ENCODE results near the gene ITGB4. TPM values are rescaled to one million over a fixed set of nuclear protein-coding genes. Genes with fewer than 3 reads are reported as not detected.
"Not testable (repeated sequence)": the region's sequence is repeated elsewhere in the genome, so short reads cannot be mapped to it uniquely, and the experiment has no call there.

ITGB4 gene
- total RNA-seq, 1 experiment from 2014 or later: 5.3 TPM

GRCh38 chr17:75759457-75759856, 38.2 kb downstream of the ITGB4 start:
- Histone ChIP-seq H2BK20ac (ENCODE audit: low read depth, low read length, poor library complexity, severe bottlenecking) (no peak overlapping the region), H3K23ac (ENCODE audit: insufficient read length, low read depth, low read length) (no peak overlapping the region), H3K4me1 (ENCODE audit: insufficient read depth, low read length) (no peaks in the 10 kb centered on the region; the same call in 1 of the 2 replicates), H2BK12ac (ENCODE audit: insufficient read length, low read depth, low read length) (no peak overlapping the region), H3K4ac (ENCODE audit: low read depth, low read length) (no peak overlapping the region), H3K79me2 (ENCODE audit: insufficient read depth, low read length) (no peaks in the 10 kb centered on the region), H3K9me3 (ENCODE audit: control insufficient read depth, low read depth, low read length) (no peaks in the 10 kb centered on the region), H3K4me2 (ENCODE audit: insufficient read depth, insufficient read length, low read length) (no peak overlapping the region), H4K8ac (replicated peaks; ENCODE audit: insufficient read length, low read depth, low read length) (no peak overlapping the region), H3T11ph (ENCODE audit: low read length) (no peak overlapping the region), H3K56ac (ENCODE audit: insufficient read length, low read depth, low read length) (no peak overlapping the region), H4K5ac (ENCODE audit: insufficient read length, low read depth, low read length) (no peak overlapping the region), H3K18ac (ENCODE audit: insufficient read length, low read depth, low read length) (no peak overlapping the region), H2AK5ac (ENCODE audit: insufficient read length, low read length) (no peak overlapping the region), H3K9ac (ENCODE audit: extremely low read depth, insufficient read length, low read length) (no peak overlapping the region), H3K27me3 (ENCODE audit: insufficient read depth, low read length) (no peaks in the 10 kb centered on the region), H3K23me2 (ENCODE audit: insufficient read length, low read depth, low read length, poor library complexity, severe bottlenecking) (peaks cover 5% of the 10 kb centered on the region), H3K27ac (ENCODE audit: insufficient read length, low read depth, low read length) (no peak overlapping the region), H2BK15ac (ENCODE audit: low read depth, low read length) (no peak overlapping the region), H4K20me1 (ENCODE audit: control insufficient read depth, insufficient read depth, insufficient read length) (no peaks in the 10 kb centered on the region), H3K14ac (ENCODE audit: insufficient read depth, low read length) (no peak overlapping the region), H3K79me1 (ENCODE audit: insufficient read depth, low read depth, low read length, poor library complexity, severe bottlenecking) (no peaks in the 10 kb centered on the region), H2BK120ac (ENCODE audit: low read depth, low read length, poor library complexity, severe bottlenecking) (no peak overlapping the region), H2AFZ (ENCODE audit: low read length) (no peak overlapping the region), H2BK5ac (ENCODE audit: insufficient read length, low read length) (no peak overlapping the region), H4K91ac (ENCODE audit: insufficient read length, low read depth, low read length) (no peak overlapping the region)
- H3K9me3 Mint-ChIP-seq: no peaks in the 10 kb centered on the region
- no CpG with 5 or more reads among the region's 3 CpGs for WGBS (ENCODE audit: extremely low coverage, insufficient read length, low lambda C conversion rate)
- TF ChIP-seq CTCF (conservative IDR thresholded peaks at IDR 0.05): no peak
- peak overlapping the region in 1 of 2 experiments; percentile 52; a peak in 2 of 5 replicates for H3K4me3 Mint-ChIP-seq
- peaks cover 6% of the 10 kb centered on the region for H3K27me3 Mint-ChIP-seq (ENCODE audit: low read depth)
- H3K36me3 Mint-ChIP-seq (ENCODE audit: insufficient read depth in 1 of 3, low read depth in 3 of 3): peaks cover 0 to 6% (median 2%) of the 10 kb centered on the region in 3 experiments; a peak in 4 of 7 replicates
- DNase-seq: no peak
- H3K27ac Mint-ChIP-seq: no peak overlapping the region; a peak in 1 of 7 replicates
- H3K4me1 Mint-ChIP-seq: peaks cover 13 to 20% of the 10 kb centered on the region in 2 experiments

GRCh38 chr17:75759978-75760640, 38.9 kb downstream of the ITGB4 start:
- not testable (repeated sequence) for H3K27me3 Mint-ChIP-seq (ENCODE audit: low read depth); H2BK120ac ChIP-seq (ENCODE audit: low read depth, low read length, poor library complexity, severe bottlenecking); H3K27ac ChIP-seq (ENCODE audit: insufficient read length, low read depth, low read length); H3K18ac ChIP-seq (ENCODE audit: insufficient read length, low read depth, low read length); H2AK5ac ChIP-seq (ENCODE audit: insufficient read length, low read length); H4K8ac ChIP-seq (replicated peaks; ENCODE audit: insufficient read length, low read depth, low read length); H2BK15ac ChIP-seq (ENCODE audit: low read depth, low read length); H3K23ac ChIP-seq (ENCODE audit: insufficient read length, low read depth, low read length); H3K9me3 Mint-ChIP-seq; H3K79me2 ChIP-seq (ENCODE audit: insufficient read depth, low read length); H3K4me3 Mint-ChIP-seq; DNase-seq; H4K5ac ChIP-seq (ENCODE audit: insufficient read length, low read depth, low read length); H2BK20ac ChIP-seq (ENCODE audit: low read depth, low read length, poor library complexity, severe bottlenecking); H4K91ac ChIP-seq (ENCODE audit: insufficient read length, low read depth, low read length); H4K20me1 ChIP-seq (ENCODE audit: control insufficient read depth, insufficient read depth, insufficient read length); H3K79me1 ChIP-seq (ENCODE audit: insufficient read depth, low read depth, low read length, poor library complexity, severe bottlenecking); H3K4me2 ChIP-seq (ENCODE audit: insufficient read depth, insufficient read length, low read length); H3K9me3 ChIP-seq (ENCODE audit: control insufficient read depth, low read depth, low read length); H2BK5ac ChIP-seq (ENCODE audit: insufficient read length, low read length); H3K27ac Mint-ChIP-seq; H3K36me3 Mint-ChIP-seq (ENCODE audit: insufficient read depth in 1 of 3, low read depth in 3 of 3); H3K4me1 ChIP-seq (ENCODE audit: insufficient read depth, low read length); H3T11ph ChIP-seq (ENCODE audit: low read length); H3K56ac ChIP-seq (ENCODE audit: insufficient read length, low read depth, low read length); H3K14ac ChIP-seq (ENCODE audit: insufficient read depth, low read length); H2AFZ ChIP-seq (ENCODE audit: low read length); H3K4ac ChIP-seq (ENCODE audit: low read depth, low read length); H2BK12ac ChIP-seq (ENCODE audit: insufficient read length, low read depth, low read length); H3K9ac ChIP-seq (ENCODE audit: extremely low read depth, insufficient read length, low read length); H3K27me3 ChIP-seq (ENCODE audit: insufficient read depth, low read length)
- H3K4me1 Mint-ChIP-seq: peaks cover 9 to 15% of the 10 kb centered on the region in 2 experiments
- no CpG with 5 or more reads among the region's 6 CpGs for WGBS (ENCODE audit: extremely low coverage, insufficient read length, low lambda C conversion rate)
- peaks cover 11% of the 10 kb centered on the region for H3K23me2 ChIP-seq (ENCODE audit: insufficient read length, low read depth, low read length, poor library complexity, severe bottlenecking)
